GM18498 (cell line): ENCODE results near the gene MRPL33.
A peak's percentile ranks its signal among the peaks of the same experiment; 100 is the strongest.
"Not testable (repeated sequence)": the region's sequence is repeated elsewhere in the genome, so short reads cannot be mapped to it uniquely, and the experiment has no call there.

Experiments used
- ATAC-seq: cut with Tn5 transposase; IDR thresholded peaks from one replicate; pipeline ENCODE4 v1.9.1; 2021; ENCODE audit warnings: mild to moderate bottlenecking, moderate library complexity; ENCODE audit not compliant: unreplicated experiment

The MRPL33 gene

GRCh38 chr2:27739058-27739373, 32.5 kb upstream of the MRPL33 start:
- no peak for ATAC-seq

- no peak for ATAC-seq
Observed at GRCh38 chr2:27741673-27742072, 29.8 kb upstream of the MRPL33 start.

- ATAC-seq: no peak
Observed at GRCh38 chr2:27742571-27742970, 28.9 kb upstream of the MRPL33 start.

GRCh38 chr2:27745494-27745893, 26.0 kb upstream of the MRPL33 start:
- ATAC-seq: not testable (repeated sequence)

- no peak for ATAC-seq
Observed at GRCh38 chr2:27746325-27746724, 25.2 kb upstream of the MRPL33 start.

GRCh38 chr2:27747827-27748352, 23.6 kb upstream of the MRPL33 start:
- no peak for ATAC-seq

GRCh38 chr2:27748803-27749554, 22.5 kb upstream of the MRPL33 start:
- ATAC-seq: not testable (repeated sequence)

GRCh38 chr2:27751377-27751776, 20.1 kb upstream of the MRPL33 start:
- no peak for ATAC-seq

GRCh38 chr2:27752551-27753237, 18.8 kb upstream of the MRPL33 start:
- no peak for ATAC-seq

GRCh38 chr2:27754138-27754588, 17.4 kb upstream of the MRPL33 start:
- no peak for ATAC-seq

- ATAC-seq: no peak
Observed at GRCh38 chr2:27754831-27755230, 16.7 kb upstream of the MRPL33 start.

- no peak for ATAC-seq
Observed at GRCh38 chr2:27756091-27756490, 15.4 kb upstream of the MRPL33 start.

- no peak for ATAC-seq
Observed at GRCh38 chr2:27756544-27757498, 14.7 kb upstream of the MRPL33 start.

- no peak for ATAC-seq
Observed at GRCh38 chr2:27762951-27763906, 8.3 kb upstream of the MRPL33 start.

- ATAC-seq: no peak
Observed at GRCh38 chr2:27763907-27764267, 7.6 kb upstream of the MRPL33 start.

- not testable (repeated sequence) for ATAC-seq
Observed at GRCh38 chr2:27764526-27764925, 7.0 kb upstream of the MRPL33 start.

GRCh38 chr2:27765621-27766286, 5.8 kb upstream of the MRPL33 start:
- no peak for ATAC-seq

- ATAC-seq: no peak
Observed at GRCh38 chr2:27766287-27766661, 5.2 kb upstream of the MRPL33 start.

GRCh38 chr2:27771202-27771547, 344 bp upstream of the MRPL33 start:
- peak; percentile 27 for ATAC-seq

GRCh38 chr2:27772804-27773203, 1.3 kb downstream of the MRPL33 start:
- no peak for ATAC-seq
